Lung (tissue), 12 donors: ENCODE results near the gene FGB. TPM values are rescaled to one million over a fixed set of nuclear protein-coding genes. Genes with fewer than 3 reads are reported as not detected.

ENCODE experiments used
- ATAC-seq: fragments of 200-7000 bp; cut with Tn5 transposase; one replicate; pipeline ENCODE4 v1.9.1; 2020; ENCODE audit warnings: moderate number of reproducible peaks; ENCODE audit not compliant: insufficient read depth, low FRiP score
- DNase-seq, 3 donors: peaks; one replicate each; pipeline ENCODE4 v3.0.0-alpha.2; 2013 to 2017
- H3K27ac ChIP-seq, 2 donors: one replicate each; pipeline ENCODE4 v1.5.1; 2013; ENCODE audit warnings: mild to moderate bottlenecking in 2 of 2, moderate library complexity in 2 of 2, control low read depth in 1 of 2, inconsistent platforms in 1 of 2, low read depth in 1 of 2, low read length in 1 of 2
- H3K27me3 ChIP-seq, 3 donors: one replicate each; pipeline ENCODE4 v1.5.1; 2013; ENCODE audit warnings: low read length in 2 of 3; ENCODE audit not compliant: control insufficient read depth in 3 of 3, insufficient read depth in 3 of 3
- H3K36me3 ChIP-seq, 4 donors: one replicate each; pipeline ENCODE4 v1.5.1; 2013; ENCODE audit warnings: low read length in 4 of 4, mild to moderate bottlenecking in 1 of 4, moderate library complexity in 1 of 4; ENCODE audit not compliant: control insufficient read depth in 4 of 4, insufficient read depth in 4 of 4
- H3K4me1 ChIP-seq, 5 donors: one replicate each; pipeline ENCODE4 v1.5.1; 2013; ENCODE audit warnings: low read length in 5 of 5, mild to moderate bottlenecking in 2 of 5, moderate library complexity in 1 of 5; ENCODE audit not compliant: control insufficient read depth in 5 of 5, insufficient read depth in 5 of 5
- H3K4me3 ChIP-seq: one replicate; pipeline ENCODE4 v1.5.1; 2013; ENCODE audit warnings: mild to moderate bottlenecking, control low read depth, moderate library complexity
- H3K9ac ChIP-seq, 2 donors: one replicate each; pipeline ENCODE4 v1.5.1; 2013; ENCODE audit warnings: low read length in 2 of 2, control low read depth in 1 of 2; ENCODE audit not compliant: insufficient read depth in 1 of 2
- H3K9me3 ChIP-seq, 4 donors: one replicate each; pipeline ENCODE4 v1.5.1; 2013; ENCODE audit warnings: low read length in 3 of 4, mild to moderate bottlenecking in 1 of 4, moderate library complexity in 1 of 4; ENCODE audit not compliant: control insufficient read depth in 4 of 4, insufficient read depth in 3 of 4
- CTCF ChIP-seq: IDR thresholded peaks from 2 replicates; pipeline ENCODE4 v1.5.1; 2012; ENCODE audit warnings: mild to moderate bottlenecking; ENCODE audit errors: control extremely low read depth, extremely low read depth
- WGBS, 2 donors: extraction: QIAGEN DNeasy Blood & Tissue Kit; methylation state at CpG; one replicate each; pipeline ENCODE4 v1.1.7; 2013; 5-methylcytosine and 5-hydroxymethylcytosine counted together
- polyA plus RNA-seq, 2 donors: library from polyadenylated mRNA; stranded (reverse); fragments of 200-250 nt; gene quantifications; one replicate each; pipeline ENCODE4 v1.2.1, GENCODE V29; 2013
- total RNA-seq, 2 donors: library from RNA; depleted of rRNA in 1 of 2; stranded (reverse); fragments of >200 nt in 1 of 2; gene quantifications; one replicate each; pipeline ENCODE4 v1.2.1, GENCODE V29; 2014 to 2021
- donor health status: control.
- donor health status: control.
- donor health status: Bipolar disorder and iron deficiency.
- donor health status: healthy.
- donor health status: DM: yes; HTN: yes; CAD: no.

The FGB gene
- total and polyA plus RNA-seq, 4 donors, result 0.28 to 1.8 (median 0.34) TPM

GRCh38 chr4:154566639-154567204 is 3.9 kb downstream of the FGB start:
- Histone ChIP-seq H3K27me3 (peaks cover 0 to 6% (median 0%) of the 10 kb centered on the region in 3 donors), H3K9me3 (no peaks in the 10 kb centered on the region), H3K4me3 (no peak overlapping the region), H3K27ac (no peak overlapping the region), H3K9ac (no peak overlapping the region), H3K36me3 (no peaks in the 10 kb centered on the region), H3K4me1 (no peaks in the 10 kb centered on the region)
- ATAC-seq, result no peak
- no peak for DNase-seq
- 83 to 93% methylated on average over 5 of the region's 5 CpGs for WGBS, 2 donors
- TF ChIP-seq CTCF, result no peak

GRCh38 chr4:154569028-154569427 is 6.2 kb downstream of the FGB start:
- no peaks in the 10 kb centered on the region for H3K4me1 ChIP-seq
- no peak for DNase-seq
- TF ChIP-seq CTCF, result no peak
- H3K27ac ChIP-seq, result no peak overlapping the region
- no peaks in the 10 kb centered on the region for H3K36me3 ChIP-seq
- H3K9me3 ChIP-seq, result no peaks in the 10 kb centered on the region
- no peak overlapping the region for H3K9ac ChIP-seq
- H3K4me3 ChIP-seq, result no peak overlapping the region
- no peaks in the 10 kb centered on the region for H3K27me3 ChIP-seq
- 25 to 43% methylated on average over 3 of the region's 3 CpGs for WGBS, 2 donors
- no peak for ATAC-seq

- WGBS, 2 donors, result 88 to 98% methylated on average over 5 of the region's 5 CpGs
- Histone ChIP-seq H3K4me3 (no peak overlapping the region), H3K36me3 (no peaks in the 10 kb centered on the region), H3K9me3 (no peaks in the 10 kb centered on the region), H3K27ac (no peak overlapping the region), H3K4me1 (no peaks in the 10 kb centered on the region), H3K9ac (no peak overlapping the region), H3K27me3 (no peaks in the 10 kb centered on the region)
- ATAC-seq, result no peak
- TF ChIP-seq CTCF, result no peak
- DNase-seq, result no peak
Measured at GRCh38 chr4:154569584-154569983, 6.8 kb downstream of the FGB start.

- Histone ChIP-seq H3K9me3 (no peaks in the 10 kb centered on the region), H3K27me3 (no peaks in the 10 kb centered on the region), H3K27ac (no peak overlapping the region), H3K4me3 (no peak overlapping the region), H3K36me3 (no peaks in the 10 kb centered on the region), H3K9ac (no peak overlapping the region), H3K4me1 (no peaks in the 10 kb centered on the region)
- DNase-seq, result no peak
- TF ChIP-seq CTCF, result no peak
- no peak for ATAC-seq
- WGBS, 2 donors, result 75 to 92% methylated on average over 5 of the region's 5 CpGs
Measured at GRCh38 chr4:154573190-154573870, 10.5 kb downstream of the FGB start.
